PFSK-1 (cell line): ENCODE data around the gene STON1.

ENCODE experiments used
- POLR2AphosphoS5 ChIP-seq: IDR thresholded peaks from 2 replicates; pipeline ENCODE4 v1.6.1; 2012; ENCODE audit warnings: low read depth, mild to moderate bottlenecking, control low read depth, low read length, moderate library complexity
- REST ChIP-seq, 2 experiments: IDR thresholded peaks; 2 replicates each; pipeline versions ENCODE4 v1.6.1 to v1.8.0; 2011 to 2012; ENCODE audit warnings: low read depth in 2 of 2, low read length in 2 of 2, control low read depth in 1 of 2, inconsistent platforms in 1 of 2, mild to moderate bottlenecking in 1 of 2, moderate library complexity in 1 of 2; ENCODE audit not compliant: insufficient read depth in 1 of 2

GRCh38 chr2:48587961-48588360 lies 58.0 kb downstream of the STON1 start:
- no peak for TF ChIP-seq REST (IDR thresholded peaks at IDR 0.05; ENCODE audit: insufficient read depth in 1 of 2, low read depth in 2 of 2, low read length in 2 of 2)
- TF ChIP-seq POLR2AphosphoS5: no peak
